Measurements from ENCODE around the gene AKR1C3. TPM values are rescaled to one million over a fixed set of nuclear protein-coding genes. Genes with fewer than 3 reads are reported as not detected.
"Not testable (repeated sequence)": the region's sequence is repeated elsewhere in the genome, so short reads cannot be mapped to it uniquely, and the experiment has no call there.

The AKR1C3 gene
- total RNA-seq, 1 experiment from 2014 or later = 22.0 TPM

DNA sequence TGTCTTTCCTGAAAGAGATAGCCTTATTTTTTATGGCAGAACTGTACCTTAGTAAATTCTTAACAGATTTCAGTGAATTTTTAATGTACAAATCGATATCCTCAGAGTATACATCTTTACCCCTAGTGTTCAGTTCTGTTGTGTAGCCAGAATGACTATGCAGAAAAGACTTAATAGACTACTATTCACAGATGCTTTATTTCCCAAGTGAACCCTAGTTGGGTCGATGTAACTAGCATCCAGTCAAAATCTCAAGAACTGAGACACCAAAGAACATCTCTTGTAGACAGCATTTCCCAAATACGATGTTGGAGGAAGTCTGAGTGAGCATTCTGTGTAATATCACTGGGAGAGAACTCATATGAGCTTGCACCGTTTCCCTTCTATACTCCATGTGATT is 1.5 kb downstream of the AKR1C3 start:
- H3K4me1 Mint-ChIP-seq (ENCODE audit: insufficient read depth, unreplicated experiment) = peaks cover 9% of the 10 kb centered on the region
- peaks cover 44% of the 10 kb centered on the region for H3K36me3 Mint-ChIP-seq (ENCODE audit: insufficient read depth, unreplicated experiment)
- no peaks in the 10 kb centered on the region for H3K9me3 Mint-ChIP-seq (ENCODE audit: unreplicated experiment)
- no peak for TF ChIP-seq CTCF (IDR thresholded peaks at IDR 0.05; ENCODE audit: unreplicated experiment)
- H3K27me3 Mint-ChIP-seq (ENCODE audit: insufficient read depth, unreplicated experiment) = no peaks in the 10 kb centered on the region
- intact Hi-C loops (cut with micrococcal nuclease) = no loop called here
- BruUV-seq (replicated peaks) = no TSS peak
- POLR2A ChIA-PET = interaction anchor here (0.6 to 2.9 kb wide), 10 partner anchors 73 to 1381 kb away, joined by 3 to 26 read pairs (median 4); partner anchors contain the start of gene AKR1C1
- peak overlapping the region; percentile 88 for H3K27ac Mint-ChIP-seq (ENCODE audit: low read depth, unreplicated experiment)
- peak overlapping the region; percentile 87 for H3K4me3 Mint-ChIP-seq (ENCODE audit: unreplicated experiment)
- CTCF ChIA-PET = interaction anchor here (0.6 to 3.1 kb wide), 7 partner anchors 113 to 345 kb away, joined by 3 to 22 read pairs (median 5); no protein-coding TSS in a partner anchor
- DNase-seq (ENCODE audit: unreplicated experiment) = peak; percentile 0

DNA sequence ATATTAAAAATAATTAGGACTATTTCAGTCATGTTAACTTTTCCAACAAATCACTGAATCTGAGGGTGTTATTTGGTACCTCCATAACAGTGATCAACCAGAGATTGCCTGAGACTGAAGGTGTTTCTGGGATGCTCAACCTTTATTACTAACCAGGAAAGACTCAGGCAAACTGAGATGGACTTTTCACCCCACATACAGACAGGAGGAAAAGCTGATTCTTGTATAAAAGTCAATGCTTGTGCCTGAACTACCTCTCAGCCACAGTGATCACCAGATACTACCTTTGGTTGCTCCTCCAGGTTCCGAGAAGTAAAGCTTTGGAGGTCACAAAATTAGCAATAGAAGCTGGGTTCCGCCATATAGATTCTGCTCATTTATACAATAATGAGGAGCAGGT is 1.9 kb downstream of the AKR1C3 start:
- H3K9me3 Mint-ChIP-seq (ENCODE audit: unreplicated experiment) = no peaks in the 10 kb centered on the region
- intact Hi-C loops (cut with micrococcal nuclease) = no loop called here
- H3K4me3 Mint-ChIP-seq (ENCODE audit: unreplicated experiment) = peak overlapping the region; percentile 87
- CTCF ChIA-PET = interaction anchor here (0.6 to 3.1 kb wide), 6 partner anchors 114 to 280 kb away, joined by 3 to 22 read pairs (median 6); no protein-coding TSS in a partner anchor
- H3K36me3 Mint-ChIP-seq (ENCODE audit: insufficient read depth, unreplicated experiment) = peaks cover 44% of the 10 kb centered on the region
- peaks cover 5% of the 10 kb centered on the region for H3K4me1 Mint-ChIP-seq (ENCODE audit: insufficient read depth, unreplicated experiment)
- no peaks in the 10 kb centered on the region for H3K27me3 Mint-ChIP-seq (ENCODE audit: insufficient read depth, unreplicated experiment)
- no peak for TF ChIP-seq CTCF (IDR thresholded peaks at IDR 0.05; ENCODE audit: unreplicated experiment)
- BruUV-seq (replicated peaks) = no TSS peak
- no peak for DNase-seq (ENCODE audit: unreplicated experiment)
- POLR2A ChIA-PET = interaction anchor here (0.6 to 2.2 kb wide), 5 partner anchors 12 to 1381 kb away, joined by 3 to 4 read pairs (median 4); partner anchors contain the start of gene AKR1C1
- no peak overlapping the region for H3K27ac Mint-ChIP-seq (ENCODE audit: low read depth, unreplicated experiment)

DNA sequence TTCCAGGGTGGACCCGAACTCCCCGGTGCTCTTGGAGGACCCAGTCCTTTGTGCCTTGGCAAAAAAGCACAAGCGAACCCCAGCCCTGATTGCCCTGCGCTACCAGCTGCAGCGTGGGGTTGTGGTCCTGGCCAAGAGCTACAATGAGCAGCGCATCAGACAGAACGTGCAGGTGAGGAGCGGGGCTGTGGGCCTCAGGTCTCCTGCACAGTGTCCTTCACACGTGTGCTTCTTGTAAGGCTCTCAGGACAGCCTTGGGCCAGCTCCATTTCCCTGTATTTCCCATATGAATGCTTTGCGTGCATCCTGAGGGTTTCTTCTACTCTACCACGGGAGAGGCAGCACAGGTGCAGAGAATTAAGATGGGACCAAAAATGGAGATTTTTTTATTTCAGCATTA is 8.3 kb downstream of the AKR1C3 start:
- H3K27ac Mint-ChIP-seq (ENCODE audit: low read depth, unreplicated experiment); H3K4me1 Mint-ChIP-seq (ENCODE audit: insufficient read depth, unreplicated experiment); H3K4me3 Mint-ChIP-seq (ENCODE audit: unreplicated experiment); POLR2A ChIA-PET; BruUV-seq (replicated peaks); H3K9me3 Mint-ChIP-seq (ENCODE audit: unreplicated experiment); H3K27me3 Mint-ChIP-seq (ENCODE audit: insufficient read depth, unreplicated experiment); DNase-seq (ENCODE audit: unreplicated experiment); intact Hi-C loops (cut with micrococcal nuclease): not testable (repeated sequence)
- CTCF ChIA-PET = interaction anchor here (1.0 kb wide), 1 partner anchor 251 kb away, joined by 4 read pairs; no protein-coding TSS in a partner anchor
- H3K36me3 Mint-ChIP-seq (ENCODE audit: insufficient read depth, unreplicated experiment) = peaks cover 82% of the 10 kb centered on the region

GRCh38 chr10:5103481-5103880 is 9.3 kb downstream of the AKR1C3 start:
- DNase-seq (ENCODE audit: unreplicated experiment) = no peak
- H3K9me3 Mint-ChIP-seq (ENCODE audit: unreplicated experiment) = no peaks in the 10 kb centered on the region
- H3K4me3 Mint-ChIP-seq (ENCODE audit: unreplicated experiment) = no peak overlapping the region
- CTCF ChIA-PET = interaction anchor here (0.6 to 1.0 kb wide), 3 partner anchors 72 to 757 kb away, joined by 4 to 5 read pairs (median 5); no protein-coding TSS in a partner anchor
- no peak for TF ChIP-seq CTCF (IDR thresholded peaks at IDR 0.05; ENCODE audit: unreplicated experiment)
- H3K36me3 Mint-ChIP-seq (ENCODE audit: insufficient read depth, unreplicated experiment) = peaks cover 82% of the 10 kb centered on the region
- no peaks in the 10 kb centered on the region for H3K27me3 Mint-ChIP-seq (ENCODE audit: insufficient read depth, unreplicated experiment)
- no peak overlapping the region for H3K27ac Mint-ChIP-seq (ENCODE audit: low read depth, unreplicated experiment)
- POLR2A ChIA-PET = no interaction called here
- BruUV-seq (replicated peaks) = no TSS peak
- intact Hi-C loops (cut with micrococcal nuclease) = no loop called here
- H3K4me1 Mint-ChIP-seq (ENCODE audit: insufficient read depth, unreplicated experiment) = no peaks in the 10 kb centered on the region
